IMR-90 (cell line): ENCODE measurements around the gene UBE2O. TPM values are rescaled to one million over a fixed set of nuclear protein-coding genes. Genes with fewer than 3 reads are reported as not detected.

Experiments
- ATAC-seq: fragments of 200-7000 bp; cut with Tn5 transposase; 2 replicates; pipeline ENCODE4 v1.9.1; 2020; ENCODE audit warnings: low read depth, mild to moderate bottlenecking, moderate library complexity
- BruUV-seq: library from RNA; stranded (reverse); fragments of 400-500 nt; replicated peaks from 2 replicates; lab custom pipeline; 2021; lab: Mats Ljungman, UMichigan
- CTCF ChIA-PET: fragments of 300-600 bp; formaldehyde crosslinking; extraction: SDS; loops from one replicate; lab custom pipeline; 2021; ENCODE audit warnings: antibody characterized with exemption; lab: Yijun Ruan, JAX
- POLR2A ChIA-PET: fragments of 300-600 bp; sonication (Branson Sonifier 250); formaldehyde crosslinking; loops from one replicate; lab custom pipeline; 2022; ENCODE audit warnings: antibody characterized with exemption; ENCODE audit not compliant: unreplicated experiment; lab: Charles Lee
- DNase-seq: peaks from one replicate; pipeline ENCODE4 v3.0.0; 2013
- H2AFZ ChIP-seq: replicated peaks from 2 replicates; pipeline ENCODE3; 2013; ENCODE audit warnings: low read length, mild to moderate bottlenecking; ENCODE audit not compliant: poor library complexity
- H2AK5ac ChIP-seq: 2 replicates; pipeline ENCODE4 v1.6.1; 2013; ENCODE audit warnings: low read depth, low read length, inconsistent platforms
- H2AK9ac ChIP-seq: replicated peaks from 2 replicates; pipeline ENCODE3; 2013; ENCODE audit warnings: mild to moderate bottlenecking, low read depth, low read length, moderate library complexity; ENCODE audit not compliant: poor library complexity
- H2BK120ac ChIP-seq: 2 replicates; pipeline ENCODE4 v1.6.1; 2013; ENCODE audit warnings: low read depth, low read length, inconsistent platforms
- H2BK15ac ChIP-seq: 3 replicates; pipeline ENCODE4 v1.6.1; 2013; ENCODE audit warnings: low read depth, low read length, inconsistent platforms
- H2BK20ac ChIP-seq: 2 replicates; pipeline ENCODE4 v1.6.1; 2013; ENCODE audit warnings: low read depth, mild to moderate bottlenecking, inconsistent platforms, low read length, moderate library complexity
- H2BK5ac ChIP-seq: 2 replicates; pipeline ENCODE4 v1.6.1; 2013; ENCODE audit warnings: mild to moderate bottlenecking, low read depth, low read length, inconsistent platforms; ENCODE audit not compliant: poor library complexity, severe bottlenecking
- H3K14ac ChIP-seq: replicated peaks from 2 replicates; pipeline ENCODE4 v1.6.1; 2013; ENCODE audit warnings: low read depth, low read length, inconsistent platforms
- H3K18ac ChIP-seq: 2 replicates; pipeline ENCODE4 v1.6.1; 2013; ENCODE audit warnings: low read depth, low read length, control low read depth
- H3K23ac ChIP-seq: 2 replicates; pipeline ENCODE4 v1.6.1; 2013; ENCODE audit warnings: low read depth, low read length, inconsistent platforms
- H3K27ac ChIP-seq: 2 replicates; pipeline ENCODE4 v1.5.1; 2013; ENCODE audit warnings: mild to moderate bottlenecking, control low read depth, low read length; ENCODE audit not compliant: insufficient read depth
- H3K27me3 ChIP-seq: 2 replicates; pipeline ENCODE4 v1.6.1; 2013; ENCODE audit warnings: low read length; ENCODE audit not compliant: control insufficient read depth, insufficient read depth
- H3K36me3 ChIP-seq: 2 replicates; pipeline ENCODE4 v1.6.1; 2013; ENCODE audit warnings: low read length, mixed read lengths; ENCODE audit not compliant: control insufficient read depth, insufficient read depth
- H3K4ac ChIP-seq: 2 replicates; pipeline ENCODE4 v1.6.1; 2013; ENCODE audit warnings: low read depth, low read length, inconsistent platforms
- H3K4me1 ChIP-seq: 2 replicates; pipeline ENCODE4 v1.6.1; 2013; ENCODE audit warnings: low read length, mixed read lengths; ENCODE audit not compliant: control insufficient read depth, insufficient read depth
- H3K4me2 ChIP-seq: 2 replicates; pipeline ENCODE4 v1.6.1; 2013; ENCODE audit warnings: low read depth, mild to moderate bottlenecking, control low read depth, low read length, moderate library complexity
- H3K4me3 ChIP-seq: 2 replicates; pipeline ENCODE4 v1.5.1; 2013; ENCODE audit warnings: low read depth, mild to moderate bottlenecking, control low read depth, low read length, moderate library complexity; ENCODE audit not compliant: insufficient read depth
- H3K56ac ChIP-seq: 2 replicates; pipeline ENCODE4 v1.6.1; 2013; ENCODE audit warnings: low read length, inconsistent platforms; ENCODE audit not compliant: insufficient read depth; ENCODE audit errors: extremely low read depth
- H3K79me1 ChIP-seq, 2 experiments: 2 replicates each; pipeline ENCODE4 v1.6.1; 2013; ENCODE audit warnings: low read length in 2 of 2, inconsistent platforms in 1 of 2, low read depth in 1 of 2
- H3K9ac ChIP-seq: 2 replicates; pipeline ENCODE4 v1.6.1; 2013; ENCODE audit warnings: low read depth, low read length, control low read depth
- H3K9me1 ChIP-seq: 2 replicates; pipeline ENCODE4 v1.6.1; 2013; ENCODE audit warnings: low read length, inconsistent platforms; ENCODE audit not compliant: insufficient read depth
- H3K9me3 ChIP-seq: 2 replicates; pipeline ENCODE4 v1.6.1; 2013; ENCODE audit warnings: low read length; ENCODE audit not compliant: control insufficient read depth, insufficient read depth
- H4K20me1 ChIP-seq: 2 replicates; pipeline ENCODE4 v1.6.1; 2013; ENCODE audit warnings: low read length, inconsistent platforms; ENCODE audit not compliant: insufficient read depth
- H4K5ac ChIP-seq: 2 replicates; pipeline ENCODE4 v1.6.1; 2013; ENCODE audit warnings: mild to moderate bottlenecking, low read depth, low read length, control low read depth
- H4K8ac ChIP-seq, 2 experiments: 2 replicates each; pipeline ENCODE4 v1.6.1; 2013; ENCODE audit warnings: low read depth in 2 of 2, low read length in 2 of 2, control low read depth in 1 of 2, inconsistent platforms in 1 of 2
- H4K91ac ChIP-seq: 2 replicates; pipeline ENCODE4 v1.6.1; 2013; ENCODE audit warnings: low read depth, low read length, inconsistent platforms; ENCODE audit not compliant: insufficient read depth
- BHLHE40 ChIP-seq: fragments of 150-350 bp; IDR thresholded peaks from 2 replicates; pipeline ENCODE4 v1.6.1; 2016; ENCODE audit warnings: mild to moderate bottlenecking, low read depth, low read length
- CHD1 ChIP-seq: IDR thresholded peaks from 2 replicates; pipeline ENCODE4 v1.6.1; 2012; ENCODE audit warnings: low read depth, low read length, improper control_type of control experiment
- FOS ChIP-seq: fragments of 150-350 bp; IDR thresholded peaks from 2 replicates; pipeline ENCODE4 v1.6.1; 2016; ENCODE audit warnings: low read depth, low read length
- MAFK ChIP-seq: IDR thresholded peaks from 2 replicates; pipeline ENCODE4 v1.6.1; 2012; ENCODE audit warnings: low read depth, low read length, improper control_type of control experiment
- MAZ ChIP-seq: IDR thresholded peaks from 2 replicates; pipeline ENCODE4 v1.6.1; 2012; ENCODE audit warnings: low read depth, mild to moderate bottlenecking, low read length, improper control_type of control experiment, moderate library complexity, borderline replicate concordance
- NFE2L2 ChIP-seq: fragments of 150-350 bp; IDR thresholded peaks from 2 replicates; pipeline ENCODE4 v1.6.1; 2016; ENCODE audit warnings: low read depth, mild to moderate bottlenecking, low read length
- POLR2A ChIP-seq: IDR thresholded peaks from 2 replicates; pipeline ENCODE4 v1.6.1; 2012; ENCODE audit warnings: mild to moderate bottlenecking, low read depth, low read length
- RAD21 ChIP-seq: IDR thresholded peaks from 2 replicates; pipeline ENCODE4 v1.6.1; 2012; ENCODE audit warnings: low read length, improper control_type of control experiment
- RCOR1 ChIP-seq: IDR thresholded peaks from 2 replicates; pipeline ENCODE4 v1.6.1; 2012; ENCODE audit warnings: mild to moderate bottlenecking, low read length, improper control_type of control experiment; ENCODE audit not compliant: insufficient replicate concordance
- SMC3 ChIP-seq: fragments of 150-350 bp; IDR thresholded peaks from 2 replicates; pipeline ENCODE4 v1.6.1; 2016; ENCODE audit warnings: low read depth, mild to moderate bottlenecking, antibody characterized with exemption, low read length, moderate library complexity
- WGBS, 2 experiments: methylation state at CpG; one replicate each; pipeline versions ENCODE4 v1.1.5 to v1.1.7; 2013; ENCODE audit warnings: missing lambda C conversion rate in 2 of 2; ENCODE audit not compliant: insufficient read length in 1 of 2; ENCODE audit errors: extremely low coverage in 2 of 2; 5-methylcytosine and 5-hydroxymethylcytosine counted together
- dilution Hi-C: fragments of 300-500 bp; cut with HindIII; formaldehyde crosslinking; loops from one replicate; pipeline ENCODE4 v1.14.3; 2018; ENCODE audit warnings: low sequenced_read_pairs; ENCODE audit not compliant: unreplicated experiment
- in situ Hi-C: fragments of 300-500 bp; cut with MboI; formaldehyde crosslinking; loops from 3 replicates; pipeline ENCODE4 v1.14.3; 2019; ENCODE audit warnings: low sequenced_read_pairs, inconsistent platforms, mixed read lengths
- intact Hi-C: fragments of 100-400 bp; cut with micrococcal nuclease; formaldehyde crosslinking; loops from 2 replicates; pipeline ENCODE4 v1.10.0; 2022
- polyA plus RNA-seq, 3 experiments: library from polyadenylated mRNA; depleted of rRNA; stranded (reverse); fragments of >200 nt; gene quantifications; 2 replicates each; pipeline ENCODE4 v1.2.3, GENCODE V29; 2012; ENCODE audit warnings: low replicate concordance in 1 of 3
- total RNA-seq: library from RNA; depleted of rRNA; stranded (reverse); fragments of >200 nt; gene quantifications from 2 replicates; pipeline ENCODE4 v1.2.3, GENCODE V29; 2012
- TF ChIP-seq, protein P1 (sequence below): conservative IDR thresholded peaks from 2 replicates; pipeline ENCODE4 v1.5.1; 2012; ENCODE audit warnings: mild to moderate bottlenecking, low read depth, low read length, improper control_type of control experiment
- TF ChIP-seq, protein P2 (sequence below): fragments of 150-350 bp; IDR thresholded peaks from 2 replicates; pipeline ENCODE4 v1.6.1; 2016; ENCODE audit warnings: low read depth, mild to moderate bottlenecking, low read length, moderate library complexity, borderline replicate concordance

UBE2O gene
- total and polyA plus RNA-seq, 2 of the 4 experiments (the other 2 are of a cell fraction) = 17.6 TPM

DNA sequence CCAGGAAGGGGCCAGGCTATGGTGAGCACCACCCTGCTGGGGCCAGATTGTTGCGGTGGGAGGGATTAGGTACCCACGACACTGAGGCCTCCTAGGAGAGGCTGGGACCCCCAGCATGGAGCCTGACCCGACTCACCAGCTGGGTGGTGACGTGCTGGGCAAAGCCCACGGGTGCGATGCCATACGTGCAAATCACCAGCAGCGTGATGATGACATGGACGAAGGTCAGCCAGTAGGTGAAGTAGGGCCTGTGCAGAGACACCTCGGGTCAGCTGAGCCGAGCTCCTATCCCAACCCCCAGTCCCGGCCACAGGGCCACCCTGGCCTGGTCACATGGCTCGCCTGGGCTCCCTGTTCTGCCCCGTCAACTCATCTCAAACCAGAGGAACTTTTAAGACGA is 21.9 kb upstream of the UBE2O start:
- POLR2A ChIA-PET = no interaction called here
- in situ Hi-C loops = no loop called here

More for the DNA sequence above, 21.9 kb upstream of the UBE2O start:
- H4K8ac ChIP-seq = no peak overlapping the region
- no peaks in the 10 kb centered on the region for H3K27me3 ChIP-seq
- H2BK5ac ChIP-seq = no peak overlapping the region
- no peaks in the 10 kb centered on the region for H3K4me1 ChIP-seq
- 75% methylated on average over 5 of the region's 15 CpGs; no CpG with 5 or more reads in 1 of the 2 experiments for WGBS, 2 experiments
- no peak overlapping the region for H3K23ac ChIP-seq
- H3K56ac ChIP-seq = no peak overlapping the region
- no peaks in the 10 kb centered on the region; the same call in 1 of the 2 replicates for H3K36me3 ChIP-seq
- H3K79me1 ChIP-seq = no peaks in the 10 kb centered on the region
- no peak overlapping the region for H4K91ac ChIP-seq
- intact Hi-C loops = no loop called here
- TF ChIP-seq SMC3 = no peak
- no peak for TF ChIP-seq BHLHE40
- no peak for TF ChIP-seq MAFK
- TF ChIP-seq POLR2A = no peak
- no peak for TF ChIP-seq RCOR1
- no peak for TF ChIP-seq FOS
- TF ChIP-seq, protein P1, sequence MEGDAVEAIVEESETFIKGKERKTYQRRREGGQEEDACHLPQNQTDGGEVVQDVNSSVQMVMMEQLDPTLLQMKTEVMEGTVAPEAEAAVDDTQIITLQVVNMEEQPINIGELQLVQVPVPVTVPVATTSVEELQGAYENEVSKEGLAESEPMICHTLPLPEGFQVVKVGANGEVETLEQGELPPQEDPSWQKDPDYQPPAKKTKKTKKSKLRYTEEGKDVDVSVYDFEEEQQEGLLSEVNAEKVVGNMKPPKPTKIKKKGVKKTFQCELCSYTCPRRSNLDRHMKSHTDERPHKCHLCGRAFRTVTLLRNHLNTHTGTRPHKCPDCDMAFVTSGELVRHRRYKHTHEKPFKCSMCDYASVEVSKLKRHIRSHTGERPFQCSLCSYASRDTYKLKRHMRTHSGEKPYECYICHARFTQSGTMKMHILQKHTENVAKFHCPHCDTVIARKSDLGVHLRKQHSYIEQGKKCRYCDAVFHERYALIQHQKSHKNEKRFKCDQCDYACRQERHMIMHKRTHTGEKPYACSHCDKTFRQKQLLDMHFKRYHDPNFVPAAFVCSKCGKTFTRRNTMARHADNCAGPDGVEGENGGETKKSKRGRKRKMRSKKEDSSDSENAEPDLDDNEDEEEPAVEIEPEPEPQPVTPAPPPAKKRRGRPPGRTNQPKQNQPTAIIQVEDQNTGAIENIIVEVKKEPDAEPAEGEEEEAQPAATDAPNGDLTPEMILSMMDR = no peak
- no peak for TF ChIP-seq CHD1
- no peak for TF ChIP-seq NFE2L2
- TF ChIP-seq RAD21 = no peak
- no peak for TF ChIP-seq MAZ
- TF ChIP-seq, protein P2, sequence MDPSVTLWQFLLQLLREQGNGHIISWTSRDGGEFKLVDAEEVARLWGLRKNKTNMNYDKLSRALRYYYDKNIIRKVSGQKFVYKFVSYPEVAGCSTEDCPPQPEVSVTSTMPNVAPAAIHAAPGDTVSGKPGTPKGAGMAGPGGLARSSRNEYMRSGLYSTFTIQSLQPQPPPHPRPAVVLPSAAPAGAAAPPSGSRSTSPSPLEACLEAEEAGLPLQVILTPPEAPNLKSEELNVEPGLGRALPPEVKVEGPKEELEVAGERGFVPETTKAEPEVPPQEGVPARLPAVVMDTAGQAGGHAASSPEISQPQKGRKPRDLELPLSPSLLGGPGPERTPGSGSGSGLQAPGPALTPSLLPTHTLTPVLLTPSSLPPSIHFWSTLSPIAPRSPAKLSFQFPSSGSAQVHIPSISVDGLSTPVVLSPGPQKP = no peak
- dilution Hi-C loops = no loop called here
- H3K27ac ChIP-seq = no peak overlapping the region
- DNase-seq (no peak), ATAC-seq (no peak)
- BruUV-seq = no TSS peak
- no peak overlapping the region for H2AFZ ChIP-seq
- no peak overlapping the region for H3K4me2 ChIP-seq
- no peak overlapping the region for H3K4me3 ChIP-seq
- peaks cover 2% of the 10 kb centered on the region; the same call in 1 of the 2 replicates for H3K9me1 ChIP-seq
- no peak overlapping the region for H2AK5ac ChIP-seq
- H3K9ac ChIP-seq = no peak overlapping the region
- H4K5ac ChIP-seq = no peak overlapping the region
- CTCF ChIA-PET = no interaction called here
- no peak overlapping the region for H3K14ac ChIP-seq
- H3K9me3 ChIP-seq = no peaks in the 10 kb centered on the region
- no peaks in the 10 kb centered on the region for H4K20me1 ChIP-seq
- H3K18ac ChIP-seq = no peak overlapping the region
- H2BK120ac ChIP-seq = no peak overlapping the region
- no peak overlapping the region for H2BK20ac ChIP-seq
- no peak overlapping the region for H2AK9ac ChIP-seq
- no peak overlapping the region for H2BK15ac ChIP-seq
- no peak overlapping the region for H3K4ac ChIP-seq
